GM12878 (cell line): ENCODE measurements around the gene COL2A1. TPM values are rescaled to one million over a fixed set of nuclear protein-coding genes. Genes with fewer than 3 reads are reported as not detected.

Source experiments
- ATAC-seq: fragments of 200-7000 bp; cut with Tn5 transposase; 3 replicates; pipeline ENCODE4 v1.9.1; 2020; ENCODE audit warnings: mild to moderate bottlenecking, moderate library complexity
- BruUV-seq: library from RNA; stranded (reverse); fragments of 400-500 nt; replicated peaks from 2 replicates; lab custom pipeline; 2021; lab: Mats Ljungman, UMichigan
- CTCF ChIA-PET: fragments of 300-600 bp; sonication (Branson Sonifier 250); formaldehyde crosslinking; extraction: SDS; loops from one replicate; lab custom pipeline; 2021; ENCODE audit warnings: inconsistent platforms; lab: Yijun Ruan, JAX
- POLR2A ChIA-PET: fragments of 350-600 bp; formaldehyde crosslinking; extraction: SDS; loops from one replicate; lab custom pipeline; 2021; ENCODE audit warnings: inconsistent platforms; lab: Charles Lee
- RAD21 ChIA-PET: fragments of 300-600 bp; sonication (Branson Sonifier 250); formaldehyde crosslinking; loops from one replicate; lab custom pipeline; 2023; ENCODE audit warnings: antibody characterized with exemption; ENCODE audit not compliant: unreplicated experiment; lab: Charles Lee
- SMC1A ChIA-PET: fragments of 300-600 bp; sonication (Branson Sonifier 250); formaldehyde crosslinking; loops from one replicate; lab custom pipeline; 2023; ENCODE audit not compliant: unreplicated experiment, uncharacterized antibody; lab: Charles Lee
- DNase-seq: peaks from one replicate; pipeline ENCODE4 v3.0.0-alpha.2; 2011; ENCODE audit warnings: low read depth, low spot score
- FAIRE-seq: peaks from 3 replicates; lab custom pipeline; 2011; peaks lifted over from hg19 to GRCh38; lab: Jason Lieb, UNC
- H2AFZ ChIP-seq: 2 replicates; pipeline ENCODE4 v1.6.0; 2011; ENCODE audit warnings: low read depth, low read length, control low read depth; ENCODE audit not compliant: control insufficient read depth
- H3K27ac ChIP-seq: 2 replicates; pipeline ENCODE4 v1.5.1; 2011; ENCODE audit warnings: control low read depth; ENCODE audit not compliant: control insufficient read depth, insufficient read depth
- H3K27me3 ChIP-seq, 2 experiments: replicated peaks in 1 of 2; 2 replicates each; pipeline versions ENCODE4 v1.6.0 to v1.6.1; 2011; ENCODE audit warnings: low read length in 1 of 2; ENCODE audit not compliant: control insufficient read depth in 2 of 2, insufficient read depth in 2 of 2
- H3K36me3 ChIP-seq, 2 experiments: 2 replicates each; pipeline ENCODE4 v1.5.1; 2011; ENCODE audit warnings: low read length in 1 of 2; ENCODE audit not compliant: control insufficient read depth in 2 of 2, insufficient read depth in 2 of 2
- H3K4me1 ChIP-seq: 2 replicates; pipeline ENCODE4 v1.6.1; 2011; ENCODE audit warnings: mild to moderate bottlenecking, low read length, moderate library complexity, mixed read lengths; ENCODE audit not compliant: control insufficient read depth, insufficient read depth
- H3K4me2 ChIP-seq: 2 replicates; pipeline ENCODE4 v1.6.0; 2011; ENCODE audit warnings: control low read depth; ENCODE audit not compliant: control insufficient read depth, insufficient read depth
- H3K4me3 ChIP-seq: fragments of 200-600 bp; sonication (generic); 2 replicates; pipeline ENCODE4 v1.5.1; 2016
- H3K79me2 ChIP-seq: 2 replicates; pipeline ENCODE4 v1.6.0; 2011; ENCODE audit warnings: low read length; ENCODE audit not compliant: control insufficient read depth, insufficient read depth
- H3K9ac ChIP-seq: 2 replicates; pipeline ENCODE4 v1.8.0; 2011; ENCODE audit warnings: low read length, control low read depth, mixed read lengths; ENCODE audit not compliant: control insufficient read depth, insufficient read depth
- H3K9me3 ChIP-seq: replicated peaks from 3 replicates; pipeline ENCODE4 v1.5.1; 2011; ENCODE audit warnings: mild to moderate bottlenecking, low read length; ENCODE audit not compliant: control insufficient read depth, insufficient read depth
- H4K20me1 ChIP-seq: 2 replicates; pipeline ENCODE4 v1.6.0; 2011; ENCODE audit not compliant: control insufficient read depth, insufficient read depth
- BCL3 ChIP-seq: IDR thresholded peaks from 2 replicates; pipeline ENCODE4 v1.6.1; 2011; ENCODE audit warnings: borderline replicate concordance, low read depth, mild to moderate bottlenecking, moderate library complexity, low read length; ENCODE audit not compliant: insufficient read depth, poor library complexity, severe bottlenecking
- CHD1 ChIP-seq: IDR thresholded peaks from 2 replicates; pipeline ENCODE4 v1.6.1; 2012; ENCODE audit warnings: low read depth, low read length, improper control_type of control experiment
- E2F4 ChIP-seq: IDR thresholded peaks from 2 replicates; pipeline ENCODE4 v1.6.1; 2012; ENCODE audit warnings: low read depth, low read length, improper control_type of control experiment
- FOXM1 ChIP-seq: IDR thresholded peaks from 2 replicates; pipeline ENCODE4 v1.6.1; 2012; ENCODE audit warnings: low read depth, mild to moderate bottlenecking, inconsistent platforms, low read length, moderate library complexity
- JUNB ChIP-seq: IDR thresholded peaks from 2 replicates; pipeline ENCODE4 v1.6.1; 2016; ENCODE audit warnings: antibody characterized with exemption, mild to moderate bottlenecking
- KLF5 ChIP-seq: fragments of 450-650 bp; IDR thresholded peaks from 2 replicates; pipeline ENCODE4 v1.6.1; 2014; ENCODE audit warnings: mild to moderate bottlenecking; ENCODE audit not compliant: partially characterized antibody
- SMAD5 ChIP-seq: IDR thresholded peaks from 2 replicates; pipeline ENCODE4 v1.6.1; 2016; ENCODE audit warnings: antibody characterized with exemption, low read depth
- USF1 ChIP-seq: IDR thresholded peaks from 2 replicates; pipeline ENCODE4 v1.6.1; 2011; ENCODE audit warnings: borderline replicate concordance, low read depth, mild to moderate bottlenecking, moderate library complexity, mixed read lengths, low read length; ENCODE audit not compliant: insufficient read depth; ENCODE audit errors: extremely low read length
- ZNF24 ChIP-seq: fragments of 450-650 bp; IDR thresholded peaks from 2 replicates; pipeline ENCODE4 v1.6.1; 2017; ENCODE audit warnings: antibody characterized with exemption, mild to moderate bottlenecking
- WGBS: methylation state at CpG from one replicate; pipeline ENCODE4 v1.1.6; 2016; ENCODE audit warnings: low lambda C conversion rate; ENCODE audit not compliant: insufficient replicate concordance, insufficient coverage; ENCODE audit errors: missing lambda C conversion rate; 5-methylcytosine and 5-hydroxymethylcytosine counted together
- in situ Hi-C: fragments of 300-500 bp; cut with MboI; formaldehyde crosslinking; loops from 9 replicates; pipeline ENCODE4 v1.14.3; 2018; ENCODE audit warnings: mixed read lengths
- intact Hi-C: fragments of 100-400 bp; cut with micrococcal nuclease; formaldehyde crosslinking; loops from one replicate; pipeline ENCODE4 v1.14.2; 2022; ENCODE audit not compliant: unreplicated experiment
- polyA plus RNA-seq, 11 experiments: library from polyadenylated mRNA; depleted of rRNA in 4 of 11; unstranded in 6 of 11; stranded (reverse) in 5 of 11; fragments of >200 nt; fragmentation: Nextera tagmentation in 4 of 11; fragmentation: Illumina TruSeq in 1 of 11; extraction: Ambion mirVana in 4 of 11; extraction: Trizol in 1 of 11; gene quantifications; 1 replicate in 1 of 11; 2 replicates in 10 of 11; pipeline versions ENCODE4 v1.2.1 to v1.2.3, GENCODE V29; 2011 to 2016; ENCODE audit warnings: inconsistent platforms in 2 of 11, missing spikeins in 2 of 11, low read depth in 1 of 11
- total RNA-seq, 4 experiments: library from RNA; depleted of rRNA in 3 of 4; stranded (reverse); fragments of >200 nt in 3 of 4; fragmentation: Illumina TruSeq in 1 of 4; extraction: Trizol in 1 of 4; gene quantifications; 2 replicates each; pipeline versions ENCODE4 v1.2.1 to v1.2.3, GENCODE V29; 2013 to 2021
- TF ChIP-seq, protein P1 (sequence below): IDR thresholded peaks from 2 replicates; pipeline ENCODE4 v1.6.1; 2011; ENCODE audit warnings: low read depth, mild to moderate bottlenecking, low read length, moderate library complexity, borderline replicate concordance; ENCODE audit errors: extremely low read depth

The COL2A1 gene
- total and polyA plus RNA-seq, 10 of the 15 experiments (the other 5 are each of a cell fraction or from before 2014, with no cell fraction given): 0.06 to 0.67 (median 0.19) TPM; not detected in 1

GRCh38 chr12:47939009-47939601, 65.2 kb downstream of the COL2A1 start:
- no peak overlapping the region for H2AFZ ChIP-seq
- no peaks in the 10 kb centered on the region for H3K36me3 ChIP-seq
- TF ChIP-seq FOXM1 (no peak), CHD1 (no peak), BCL3 (no peak), JUNB (no peak), USF1 (no peak), E2F4 (no peak), KLF5 (no peak), SMAD5 (no peak), ZNF24 (no peak)
- TF ChIP-seq, protein P1, sequence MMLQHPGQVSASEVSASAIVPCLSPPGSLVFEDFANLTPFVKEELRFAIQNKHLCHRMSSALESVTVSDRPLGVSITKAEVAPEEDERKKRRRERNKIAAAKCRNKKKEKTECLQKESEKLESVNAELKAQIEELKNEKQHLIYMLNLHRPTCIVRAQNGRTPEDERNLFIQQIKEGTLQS: no peak
- ATAC-seq: no peak
- H3K4me1 ChIP-seq: no peaks in the 10 kb centered on the region
- H3K4me3 ChIP-seq: no peak overlapping the region
- H3K27ac ChIP-seq: no peak overlapping the region
- ChIA-PET SMC1A (no interaction called here), RAD21 (interaction anchor here (1.3 kb wide), 1 partner anchor 68 kb away, joined by 3 read pairs; no protein-coding TSS in a partner anchor), CTCF (interaction anchor here (1.2 kb wide), 1 partner anchor 14 kb away, joined by 3 read pairs; no protein-coding TSS in a partner anchor), POLR2A (no interaction called here)
- peaks cover 0 to 3% of the 10 kb centered on the region in 2 experiments; a peak in 3 of 4 replicates for H3K27me3 ChIP-seq
- intact Hi-C loops: no loop called here
- FAIRE-seq: no peak
- no TSS peak for BruUV-seq
- no peak overlapping the region for H3K9ac ChIP-seq
- in situ Hi-C loops: no loop called here
- DNase-seq: no peak
- H4K20me1 ChIP-seq: no peaks in the 10 kb centered on the region
- no peaks in the 10 kb centered on the region for H3K79me2 ChIP-seq
- WGBS: 38% methylated on average over 6 of the region's 6 CpGs
- H3K4me2 ChIP-seq: no peak overlapping the region
- H3K9me3 ChIP-seq: no peaks in the 10 kb centered on the region
